Measurements from ENCODE around the gene ZSCAN30.

Gene ZSCAN30

GRCh38 chr18:35278085-35278484, 11.9 kb downstream of the ZSCAN30 start:
- DNase-seq: no peak

- no peak for DNase-seq
Observed at GRCh38 chr18:35277633-35278032, 12.4 kb downstream of the ZSCAN30 start.

- DNase-seq: no peak
Observed at GRCh38 chr18:35276267-35276666, 13.8 kb downstream of the ZSCAN30 start.

GRCh38 chr18:35271656-35272055, 18.4 kb downstream of the ZSCAN30 start:
- no peak for DNase-seq

GRCh38 chr18:35268821-35269220, 21.2 kb downstream of the ZSCAN30 start:
- DNase-seq: no peak

- DNase-seq: no peak
Observed at GRCh38 chr18:35267809-35268208, 22.2 kb downstream of the ZSCAN30 start.

GRCh38 chr18:35267161-35267651, 22.8 kb downstream of the ZSCAN30 start:
- peak; percentile 40 for DNase-seq

- DNase-seq: no peak
Observed at GRCh38 chr18:35264409-35264808, 25.6 kb downstream of the ZSCAN30 start.

- DNase-seq: no peak
Observed at GRCh38 chr18:35256947-35257346, 33.1 kb downstream of the ZSCAN30 start.

- no peak for DNase-seq
Observed at GRCh38 chr18:35253655-35254287, 36.3 kb downstream of the ZSCAN30 start.

- no peak for DNase-seq
Observed at GRCh38 chr18:35252466-35252865, 37.6 kb downstream of the ZSCAN30 start.

GRCh38 chr18:35248429-35248828, 41.6 kb downstream of the ZSCAN30 start:
- DNase-seq: no peak

GRCh38 chr18:35247412-35248249, 42.4 kb downstream of the ZSCAN30 start:
- DNase-seq: no peak

- no peak for DNase-seq
Observed at GRCh38 chr18:35246831-35247230, 43.2 kb downstream of the ZSCAN30 start.

- no peak for DNase-seq
Observed at GRCh38 chr18:35245719-35246317, 44.2 kb downstream of the ZSCAN30 start.

GRCh38 chr18:35244671-35245070, 45.4 kb downstream of the ZSCAN30 start:
- no peak for DNase-seq

- no peak for DNase-seq
Observed at GRCh38 chr18:35242426-35242825, 47.6 kb downstream of the ZSCAN30 start.

- DNase-seq: peak; percentile 37
Observed at GRCh38 chr18:35241448-35241804, 48.6 kb downstream of the ZSCAN30 start.

- peak; percentile 97 for DNase-seq
Observed at GRCh38 chr18:35240664-35241447, 49.2 kb downstream of the ZSCAN30 start, which contains the start of gene ZNF397. ZNF397 (plus strand) TSS chr18:35241034; CDS start chr18:35242471, 1,437 bp downstream.

GRCh38 chr18:35239314-35239713, 50.7 kb downstream of the ZSCAN30 start:
- no peak for DNase-seq

- no peak for DNase-seq
Observed at GRCh38 chr18:35236571-35237363, 53.3 kb downstream of the ZSCAN30 start.

- DNase-seq: peak; percentile 43
Observed at GRCh38 chr18:35231052-35231451, 59.0 kb downstream of the ZSCAN30 start.
